VCaP (cell line): Measurements from ENCODE around the gene SH3GL1.

Experiments used
- H3K27ac ChIP-seq: fragments of 450-650 bp; 2 replicates; pipeline ENCODE4 v1.5.1; 2017
- CTCF ChIP-seq: fragments of 450-650 bp; conservative IDR thresholded peaks from 2 replicates; pipeline ENCODE4 v1.5.1; 2017; ENCODE audit warnings: mild to moderate bottlenecking, moderate library complexity

SH3GL1 gene

GRCh38 chr19:4327877-4328242 lies 72.5 kb downstream of the SH3GL1 start:
- TF ChIP-seq CTCF = no peak
- no peak overlapping the region for H3K27ac ChIP-seq

GRCh38 chr19:4327252-4327876 lies 73.0 kb downstream of the SH3GL1 start:
- no peak for TF ChIP-seq CTCF
- no peak overlapping the region for H3K27ac ChIP-seq

GRCh38 chr19:4326837-4327251 lies 73.5 kb downstream of the SH3GL1 start:
- no peak for TF ChIP-seq CTCF
- H3K27ac ChIP-seq = no peak overlapping the region

GRCh38 chr19:4326215-4326836 lies 74.0 kb downstream of the SH3GL1 start:
- no peak for TF ChIP-seq CTCF
- H3K27ac ChIP-seq = no peak overlapping the region

- H3K27ac ChIP-seq = no peak overlapping the region
- no peak for TF ChIP-seq CTCF
These were observed 76.1 kb downstream of the SH3GL1 start for GRCh38 chr19:4324228-4324627.

GRCh38 chr19:4323692-4324091 lies 76.7 kb downstream of the SH3GL1 start:
- no peak for TF ChIP-seq CTCF
- H3K27ac ChIP-seq = no peak overlapping the region

- TF ChIP-seq CTCF = no peak
- H3K27ac ChIP-seq = no peak overlapping the region
These were observed 77.2 kb downstream of the SH3GL1 start for GRCh38 chr19:4322942-4323665.
